Measurements from ENCODE around the gene OR10A4. TPM values are rescaled to one million over a fixed set of nuclear protein-coding genes. Genes with fewer than 3 reads are reported as not detected.

Gene OR10A4
- total and polyA plus RNA-seq, 10 of the 15 experiments (the other 5 are each of a cell fraction or from before 2014, with no cell fraction given) = not detected

DNA sequence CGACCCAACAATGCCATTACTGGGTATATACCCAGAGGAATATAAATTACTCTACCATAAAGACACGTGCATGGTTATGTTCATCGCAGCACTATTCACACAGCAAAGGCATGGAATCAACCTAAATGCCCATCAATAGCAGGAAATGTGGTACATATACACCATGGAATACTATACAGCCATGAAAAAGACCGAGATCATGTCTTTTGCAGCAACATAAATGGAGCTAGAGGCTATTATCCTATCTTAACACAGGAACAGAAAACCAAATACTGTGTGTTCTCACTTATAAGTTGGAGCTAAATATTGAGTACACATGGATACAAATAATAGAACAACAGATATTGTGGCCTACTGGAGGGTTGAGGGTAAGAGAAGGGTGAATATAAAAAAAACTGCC is 12.4 kb downstream of the OR10A4 start:
- CTCF ChIA-PET = interaction anchor here (1.4 kb wide), 1 partner anchor 12 kb away, joined by 4 read pairs; no protein-coding TSS in a partner anchor
- ATAC-seq = no peak
- no peak for DNase-seq (ENCODE audit: low read depth, low spot score)
- no peak overlapping the region for H3K4me3 ChIP-seq
- in situ Hi-C loops (cut with MboI) (no loop called here), intact Hi-C loops (cut with micrococcal nuclease; ENCODE audit: unreplicated experiment) (no loop called here)
- no peak overlapping the region for H3K9ac ChIP-seq (ENCODE audit: control insufficient read depth, insufficient read depth, low read length)
- no peak overlapping the region for H2AFZ ChIP-seq (ENCODE audit: control insufficient read depth, low read depth, low read length)
- POLR2A ChIA-PET = no interaction called here
- no peak for FAIRE-seq
- H4K20me1 ChIP-seq (ENCODE audit: control insufficient read depth, insufficient read depth) = no peaks in the 10 kb centered on the region
- H3K36me3 ChIP-seq (ENCODE audit: control insufficient read depth in 2 of 2, insufficient read depth in 2 of 2, low read length in 1 of 2) = no peaks in the 10 kb centered on the region
- no TSS peak for BruUV-seq (replicated peaks)
- no peaks in the 10 kb centered on the region for H3K4me1 ChIP-seq (ENCODE audit: control insufficient read depth, insufficient read depth, low read length)
- H3K27ac ChIP-seq (ENCODE audit: control insufficient read depth, insufficient read depth) = no peak overlapping the region
- H3K27me3 ChIP-seq (replicated peaks in 1 of 2; ENCODE audit: control insufficient read depth in 2 of 2, insufficient read depth in 2 of 2, low read length in 1 of 2) = no peaks in the 10 kb centered on the region
- TF ChIP-seq YBX1 (IDR thresholded peaks at IDR 0.05) (no peak), NRF1 (conservative IDR thresholded peaks at IDR 0.05; ENCODE audit: low read depth, low read length) (no peak), LARP7 (IDR thresholded peaks at IDR 0.05) (no peak), MTA3 (IDR thresholded peaks at IDR 0.05; ENCODE audit: borderline replicate concordance, low read length) (no peak), POU2F2 (IDR thresholded peaks at IDR 0.05; ENCODE audit: borderline replicate concordance, low read depth, low read length) (no peak), DPF2 (IDR thresholded peaks at IDR 0.05) (no peak), STAT1 (conservative IDR thresholded peaks at IDR 0.05) (no peak), TCF3 (IDR thresholded peaks at IDR 0.05; ENCODE audit: borderline replicate concordance, insufficient read depth, low read depth, low read length) (no peak)
- TF ChIP-seq, protein P1, sequence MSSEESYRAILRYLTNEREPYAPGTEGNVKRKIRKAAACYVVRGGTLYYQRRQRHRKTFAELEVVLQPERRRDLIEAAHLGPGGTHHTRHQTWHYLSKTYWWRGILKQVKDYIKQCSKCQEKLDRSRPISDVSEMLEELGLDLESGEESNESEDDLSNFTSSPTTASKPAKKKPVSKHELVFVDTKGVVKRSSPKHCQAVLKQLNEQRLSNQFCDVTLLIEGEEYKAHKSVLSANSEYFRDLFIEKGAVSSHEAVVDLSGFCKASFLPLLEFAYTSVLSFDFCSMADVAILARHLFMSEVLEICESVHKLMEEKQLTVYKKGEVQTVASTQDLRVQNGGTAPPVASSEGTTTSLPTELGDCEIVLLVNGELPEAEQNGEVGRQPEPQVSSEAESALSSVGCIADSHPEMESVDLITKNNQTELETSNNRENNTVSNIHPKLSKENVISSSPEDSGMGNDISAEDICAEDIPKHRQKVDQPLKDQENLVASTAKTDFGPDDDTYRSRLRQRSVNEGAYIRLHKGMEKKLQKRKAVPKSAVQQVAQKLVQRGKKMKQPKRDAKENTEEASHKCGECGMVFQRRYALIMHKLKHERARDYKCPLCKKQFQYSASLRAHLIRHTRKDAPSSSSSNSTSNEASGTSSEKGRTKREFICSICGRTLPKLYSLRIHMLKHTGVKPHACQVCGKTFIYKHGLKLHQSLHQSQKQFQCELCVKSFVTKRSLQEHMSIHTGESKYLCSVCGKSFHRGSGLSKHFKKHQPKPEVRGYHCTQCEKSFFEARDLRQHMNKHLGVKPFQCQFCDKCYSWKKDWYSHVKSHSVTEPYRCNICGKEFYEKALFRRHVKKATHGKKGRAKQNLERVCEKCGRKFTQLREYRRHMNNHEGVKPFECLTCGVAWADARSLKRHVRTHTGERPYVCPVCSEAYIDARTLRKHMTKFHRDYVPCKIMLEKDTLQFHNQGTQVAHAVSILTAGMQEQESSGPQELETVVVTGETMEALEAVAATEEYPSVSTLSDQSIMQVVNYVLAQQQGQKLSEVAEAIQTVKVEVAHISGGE (CRISPR knock-in tag; IDR thresholded peaks at IDR 0.05) = no peak
- TF ChIP-seq, protein P2, sequence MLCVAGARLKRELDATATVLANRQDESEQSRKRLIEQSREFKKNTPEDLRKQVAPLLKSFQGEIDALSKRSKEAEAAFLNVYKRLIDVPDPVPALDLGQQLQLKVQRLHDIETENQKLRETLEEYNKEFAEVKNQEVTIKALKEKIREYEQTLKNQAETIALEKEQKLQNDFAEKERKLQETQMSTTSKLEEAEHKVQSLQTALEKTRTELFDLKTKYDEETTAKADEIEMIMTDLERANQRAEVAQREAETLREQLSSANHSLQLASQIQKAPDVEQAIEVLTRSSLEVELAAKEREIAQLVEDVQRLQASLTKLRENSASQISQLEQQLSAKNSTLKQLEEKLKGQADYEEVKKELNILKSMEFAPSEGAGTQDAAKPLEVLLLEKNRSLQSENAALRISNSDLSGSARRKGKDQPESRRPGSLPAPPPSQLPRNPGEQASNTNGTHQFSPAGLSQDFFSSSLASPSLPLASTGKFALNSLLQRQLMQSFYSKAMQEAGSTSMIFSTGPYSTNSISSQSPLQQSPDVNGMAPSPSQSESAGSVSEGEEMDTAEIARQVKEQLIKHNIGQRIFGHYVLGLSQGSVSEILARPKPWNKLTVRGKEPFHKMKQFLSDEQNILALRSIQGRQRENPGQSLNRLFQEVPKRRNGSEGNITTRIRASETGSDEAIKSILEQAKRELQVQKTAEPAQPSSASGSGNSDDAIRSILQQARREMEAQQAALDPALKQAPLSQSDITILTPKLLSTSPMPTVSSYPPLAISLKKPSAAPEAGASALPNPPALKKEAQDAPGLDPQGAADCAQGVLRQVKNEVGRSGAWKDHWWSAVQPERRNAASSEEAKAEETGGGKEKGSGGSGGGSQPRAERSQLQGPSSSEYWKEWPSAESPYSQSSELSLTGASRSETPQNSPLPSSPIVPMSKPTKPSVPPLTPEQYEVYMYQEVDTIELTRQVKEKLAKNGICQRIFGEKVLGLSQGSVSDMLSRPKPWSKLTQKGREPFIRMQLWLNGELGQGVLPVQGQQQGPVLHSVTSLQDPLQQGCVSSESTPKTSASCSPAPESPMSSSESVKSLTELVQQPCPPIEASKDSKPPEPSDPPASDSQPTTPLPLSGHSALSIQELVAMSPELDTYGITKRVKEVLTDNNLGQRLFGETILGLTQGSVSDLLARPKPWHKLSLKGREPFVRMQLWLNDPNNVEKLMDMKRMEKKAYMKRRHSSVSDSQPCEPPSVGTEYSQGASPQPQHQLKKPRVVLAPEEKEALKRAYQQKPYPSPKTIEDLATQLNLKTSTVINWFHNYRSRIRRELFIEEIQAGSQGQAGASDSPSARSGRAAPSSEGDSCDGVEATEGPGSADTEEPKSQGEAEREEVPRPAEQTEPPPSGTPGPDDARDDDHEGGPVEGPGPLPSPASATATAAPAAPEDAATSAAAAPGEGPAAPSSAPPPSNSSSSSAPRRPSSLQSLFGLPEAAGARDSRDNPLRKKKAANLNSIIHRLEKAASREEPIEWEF (IDR thresholded peaks at IDR 0.05; ENCODE audit: insufficient replicate concordance, low read depth, low read length) = no peak
- TF ChIP-seq, protein P3, sequence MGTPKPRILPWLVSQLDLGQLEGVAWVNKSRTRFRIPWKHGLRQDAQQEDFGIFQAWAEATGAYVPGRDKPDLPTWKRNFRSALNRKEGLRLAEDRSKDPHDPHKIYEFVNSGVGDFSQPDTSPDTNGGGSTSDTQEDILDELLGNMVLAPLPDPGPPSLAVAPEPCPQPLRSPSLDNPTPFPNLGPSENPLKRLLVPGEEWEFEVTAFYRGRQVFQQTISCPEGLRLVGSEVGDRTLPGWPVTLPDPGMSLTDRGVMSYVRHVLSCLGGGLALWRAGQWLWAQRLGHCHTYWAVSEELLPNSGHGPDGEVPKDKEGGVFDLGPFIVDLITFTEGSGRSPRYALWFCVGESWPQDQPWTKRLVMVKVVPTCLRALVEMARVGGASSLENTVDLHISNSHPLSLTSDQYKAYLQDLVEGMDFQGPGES (IDR thresholded peaks at IDR 0.05) = no peak
- RAD21 ChIA-PET (ENCODE audit: unreplicated experiment) = no interaction called here
- 28% methylated on average over 4 of the region's 4 CpGs for WGBS (ENCODE audit: insufficient coverage, insufficient replicate concordance, low lambda C conversion rate, missing lambda C conversion rate)
- no peaks in the 10 kb centered on the region for H3K79me2 ChIP-seq (ENCODE audit: control insufficient read depth, insufficient read depth, low read length)
- H3K9me3 ChIP-seq (replicated peaks; ENCODE audit: control insufficient read depth, insufficient read depth, low read length) = no peaks in the 10 kb centered on the region
- SMC1A ChIA-PET (ENCODE audit: uncharacterized antibody, unreplicated experiment) = interaction anchor here (0.8 kb wide), 1 partner anchor 10 kb away, joined by 3 read pairs; no protein-coding TSS in a partner anchor
- H3K4me2 ChIP-seq (ENCODE audit: control insufficient read depth, insufficient read depth) = no peak overlapping the region
